ENCODE measurements around the gene CFAP100. TPM values are rescaled to one million over a fixed set of nuclear protein-coding genes. Genes with fewer than 3 reads are reported as not detected.

Gene CFAP100
- total RNA-seq, 2 experiments from 2014 or later: not detected

GRCh38 chr3:126447456-126448106 is 52.9 kb downstream of the CFAP100 start:
- Mint-ChIP-seq H3K4me1 (no peaks in the 10 kb centered on the region), H3K9me3 (no peaks in the 10 kb centered on the region), H3K4me3 (no peak overlapping the region), H3K27me3 (no peaks in the 10 kb centered on the region), H3K27ac (no peak overlapping the region), H3K36me3 (ENCODE audit: low read depth) (peaks cover 16% of the 10 kb centered on the region)
- DNase-seq: peak; percentile 12
- POLR2A ChIA-PET: interaction anchor here (0.6 to 1.1 kb wide), 2 partner anchors 9 to 413 kb away, joined by 3 read pairs; no protein-coding TSS in a partner anchor
- CTCF ChIA-PET: interaction anchor here (1.1 kb wide), 1 partner anchor 75 kb away, joined by 3 read pairs; no protein-coding TSS in a partner anchor

GRCh38 chr3:126448136-126448892 is 53.6 kb downstream of the CFAP100 start:
- ChIA-PET CTCF (no interaction called here), POLR2A (interaction anchor here (0.6 kb wide), 1 partner anchor 413 kb away, joined by 3 read pairs; no protein-coding TSS in a partner anchor)
- DNase-seq: no peak
- H3K27me3 Mint-ChIP-seq: no peaks in the 10 kb centered on the region
- no peaks in the 10 kb centered on the region for H3K9me3 Mint-ChIP-seq
- no peak overlapping the region for H3K27ac Mint-ChIP-seq
- H3K4me1 Mint-ChIP-seq: no peaks in the 10 kb centered on the region
- peaks cover 17% of the 10 kb centered on the region for H3K36me3 Mint-ChIP-seq (ENCODE audit: low read depth)
- no peak overlapping the region for H3K4me3 Mint-ChIP-seq

GRCh38 chr3:126448893-126449180 is 54.1 kb downstream of the CFAP100 start:
- no peak overlapping the region for H3K4me3 Mint-ChIP-seq
- no peaks in the 10 kb centered on the region for H3K4me1 Mint-ChIP-seq
- POLR2A ChIA-PET: no interaction called here
- H3K27me3 Mint-ChIP-seq: no peaks in the 10 kb centered on the region
- DNase-seq: no peak
- CTCF ChIA-PET: no interaction called here
- H3K9me3 Mint-ChIP-seq: no peaks in the 10 kb centered on the region
- H3K27ac Mint-ChIP-seq: no peak overlapping the region
- H3K36me3 Mint-ChIP-seq (ENCODE audit: low read depth): peaks cover 17% of the 10 kb centered on the region

- Mint-ChIP-seq H3K4me1 (no peaks in the 10 kb centered on the region), H3K9me3 (no peaks in the 10 kb centered on the region), H3K27me3 (no peaks in the 10 kb centered on the region), H3K27ac (no peak overlapping the region), H3K4me3 (no peak overlapping the region), H3K36me3 (ENCODE audit: low read depth) (peaks cover 22% of the 10 kb centered on the region)
- no peak for DNase-seq
- CTCF ChIA-PET: no interaction called here
- POLR2A ChIA-PET: no interaction called here
Measured at GRCh38 chr3:126449621-126450051, 54.9 kb downstream of the CFAP100 start.

- Mint-ChIP-seq H3K4me3 (no peak overlapping the region), H3K36me3 (ENCODE audit: low read depth) (peaks cover 24% of the 10 kb centered on the region)
Measured at GRCh38 chr3:126450219-126450618, 55.5 kb downstream of the CFAP100 start.

GRCh38 chr3:126450744-126451143 is 56.0 kb downstream of the CFAP100 start:
- no peak for DNase-seq
- POLR2A ChIA-PET: no interaction called here
- Mint-ChIP-seq H3K9me3 (no peaks in the 10 kb centered on the region), H3K27ac (no peak overlapping the region), H3K27me3 (no peaks in the 10 kb centered on the region), H3K36me3 (ENCODE audit: low read depth) (peaks cover 26% of the 10 kb centered on the region), H3K4me3 (no peak overlapping the region), H3K4me1 (no peaks in the 10 kb centered on the region)
- CTCF ChIA-PET: no interaction called here

More at GRCh38 chr3:126450219-126450618, 55.5 kb downstream of the CFAP100 start:
- Mint-ChIP-seq H3K27ac (no peak overlapping the region), H3K9me3 (no peaks in the 10 kb centered on the region), H3K4me1 (no peaks in the 10 kb centered on the region), H3K27me3 (no peaks in the 10 kb centered on the region)
- CTCF ChIA-PET: no interaction called here
- DNase-seq: peak; percentile 11
- POLR2A ChIA-PET: no interaction called here

- Mint-ChIP-seq H3K36me3 (ENCODE audit: low read depth) (peaks cover 26% of the 10 kb centered on the region), H3K4me3 (no peak overlapping the region), H3K27ac (no peak overlapping the region), H3K27me3 (no peaks in the 10 kb centered on the region), H3K9me3 (no peaks in the 10 kb centered on the region), H3K4me1 (no peaks in the 10 kb centered on the region)
- POLR2A ChIA-PET: interaction anchor here (2.1 kb wide), 1 partner anchor 23 kb away, joined by 4 read pairs; no protein-coding TSS in a partner anchor
- DNase-seq: no peak
- CTCF ChIA-PET: no interaction called here
Measured at GRCh38 chr3:126451511-126451910, 56.8 kb downstream of the CFAP100 start.

GRCh38 chr3:126452213-126452612 is 57.5 kb downstream of the CFAP100 start:
- DNase-seq: no peak
- Mint-ChIP-seq H3K27me3 (no peaks in the 10 kb centered on the region), H3K9me3 (no peaks in the 10 kb centered on the region), H3K27ac (no peak overlapping the region), H3K36me3 (ENCODE audit: low read depth) (peaks cover 26% of the 10 kb centered on the region), H3K4me3 (no peak overlapping the region), H3K4me1 (no peaks in the 10 kb centered on the region)
- POLR2A ChIA-PET: interaction anchor here (2.1 kb wide), 1 partner anchor 22 kb away, joined by 4 read pairs; no protein-coding TSS in a partner anchor
- CTCF ChIA-PET: no interaction called here

- Mint-ChIP-seq H3K36me3 (ENCODE audit: low read depth) (peaks cover 33% of the 10 kb centered on the region), H3K27me3 (no peaks in the 10 kb centered on the region), H3K4me1 (no peaks in the 10 kb centered on the region), H3K4me3 (no peak overlapping the region), H3K9me3 (no peaks in the 10 kb centered on the region), H3K27ac (no peak overlapping the region)
- CTCF ChIA-PET: no interaction called here
- no peak for DNase-seq
- POLR2A ChIA-PET: no interaction called here
Measured at GRCh38 chr3:126454025-126454424, 59.3 kb downstream of the CFAP100 start.

GRCh38 chr3:126454437-126455198 is 59.9 kb downstream of the CFAP100 start:
- no peaks in the 10 kb centered on the region for H3K9me3 Mint-ChIP-seq
- no peak overlapping the region for H3K27ac Mint-ChIP-seq
- H3K4me1 Mint-ChIP-seq: no peaks in the 10 kb centered on the region
- no peak overlapping the region for H3K4me3 Mint-ChIP-seq
- peaks cover 33% of the 10 kb centered on the region for H3K36me3 Mint-ChIP-seq (ENCODE audit: low read depth)
- DNase-seq: no peak
- CTCF ChIA-PET: no interaction called here
- no peaks in the 10 kb centered on the region for H3K27me3 Mint-ChIP-seq
- POLR2A ChIA-PET: no interaction called here

- H3K36me3 Mint-ChIP-seq (ENCODE audit: low read depth): peaks cover 35% of the 10 kb centered on the region
- POLR2A ChIA-PET: interaction anchor here (1.4 kb wide), 1 partner anchor 9 kb away, joined by 3 read pairs; no protein-coding TSS in a partner anchor
Measured at GRCh38 chr3:126456211-126456610, 61.5 kb downstream of the CFAP100 start.

GRCh38 chr3:126456766-126457388 is 62.2 kb downstream of the CFAP100 start:
- peaks cover 35% of the 10 kb centered on the region for H3K36me3 Mint-ChIP-seq (ENCODE audit: low read depth)

More at GRCh38 chr3:126456211-126456610, 61.5 kb downstream of the CFAP100 start:
- no peak for DNase-seq
- Mint-ChIP-seq H3K27ac (no peak overlapping the region), H3K27me3 (no peaks in the 10 kb centered on the region), H3K4me1 (no peaks in the 10 kb centered on the region), H3K4me3 (no peak overlapping the region), H3K9me3 (no peaks in the 10 kb centered on the region)
- CTCF ChIA-PET: no interaction called here

More at GRCh38 chr3:126456766-126457388, 62.2 kb downstream of the CFAP100 start:
- no peak for DNase-seq
- ChIA-PET CTCF (no interaction called here), POLR2A (interaction anchor here (1.4 kb wide), 1 partner anchor 10 kb away, joined by 3 read pairs; no protein-coding TSS in a partner anchor)
- Mint-ChIP-seq H3K27me3 (no peaks in the 10 kb centered on the region), H3K4me1 (no peaks in the 10 kb centered on the region), H3K27ac (no peak overlapping the region), H3K9me3 (no peaks in the 10 kb centered on the region), H3K4me3 (no peak overlapping the region)
